Measurements from ENCODE around the gene VPS51. TPM values are rescaled to one million over a fixed set of nuclear protein-coding genes. Genes with fewer than 3 reads are reported as not detected.

The VPS51 gene
- total and polyA plus RNA-seq, 2 of the 13 experiments (the other 11 are each of a cell fraction or from before 2014, with no cell fraction given): 76.3 to 90.6 TPM

GRCh38 chr11:65066315-65066714 is 29.7 kb upstream of the VPS51 start (continued):
- TF ChIP-seq ZFP91 (CRISPR knock-in tag; IDR thresholded peaks at IDR 0.05; ENCODE audit: borderline replicate concordance): peak; percentile 49; the same call in 1 of the 2 replicates
- TF ChIP-seq MAFG (CRISPR knock-in tag; IDR thresholded peaks at IDR 0.05): no peak
- TF ChIP-seq MYC (CRISPR knock-in tag; IDR thresholded peaks at IDR 0.05; ENCODE audit: borderline replicate concordance): peak; percentile 54; the same call in 1 of the 2 replicates
- TF ChIP-seq ZFY (CRISPR knock-in tag; IDR thresholded peaks at IDR 0.05): peak; percentile 79
- peak; percentile 65 for TF ChIP-seq SALL2 (CRISPR knock-in tag; IDR thresholded peaks at IDR 0.05)
- TF ChIP-seq MTERF4 (CRISPR knock-in tag; IDR thresholded peaks at IDR 0.05): 0 out of 2 replicates have a peak, but pooled peaks have one; percentile 61
- TF ChIP-seq HNF4A (CRISPR knock-in tag; IDR thresholded peaks at IDR 0.05): 0 out of 2 replicates have a peak, but pooled peaks have one; percentile 2
- no peak for TF ChIP-seq LCORL (IDR thresholded peaks at IDR 0.05)
- peak; percentile 60 for TF ChIP-seq LCORL (CRISPR knock-in tag; IDR thresholded peaks at IDR 0.05)
- TF ChIP-seq ZNF703 (CRISPR knock-in tag; IDR thresholded peaks at IDR 0.05; ENCODE audit: borderline replicate concordance): no peak
- TF ChIP-seq BORCS8-MEF2B (CRISPR knock-in tag; IDR thresholded peaks at IDR 0.05): 0 out of 2 replicates have a peak, but pooled peaks have one; percentile 26
- TF ChIP-seq ZNF687 (CRISPR knock-in tag; IDR thresholded peaks at IDR 0.05): peak; percentile 84
- TF ChIP-seq ELF1 (CRISPR knock-in tag; IDR thresholded peaks at IDR 0.05): peak; percentile 31; the same call in 1 of the 2 replicates
- TF ChIP-seq LBX2 (CRISPR knock-in tag; IDR thresholded peaks at IDR 0.05; ENCODE audit: borderline replicate concordance): no peak
- peak; percentile 63; the same call in 1 of the 2 replicates for TF ChIP-seq UBTF (CRISPR knock-in tag; IDR thresholded peaks at IDR 0.05)
- TF ChIP-seq ZNF740 (CRISPR knock-in tag; IDR thresholded peaks at IDR 0.05): peak; percentile 52; the same call in 1 of the 2 replicates
- peak; percentile 26; the same call in 1 of the 2 replicates for TF ChIP-seq ZNF274 (CRISPR knock-in tag; IDR thresholded peaks at IDR 0.05)
- peak; percentile 21; the same call in 1 of the 2 replicates for TF ChIP-seq GATAD1 (CRISPR knock-in tag; IDR thresholded peaks at IDR 0.05)
- TF ChIP-seq DMAP1 (CRISPR knock-in tag; IDR thresholded peaks at IDR 0.05): peak; percentile 32; the same call in 1 of the 2 replicates
